ENCODE results near the gene OR1J2.
"Not testable (repeated sequence)": the region's sequence is repeated elsewhere in the genome, so short reads cannot be mapped to it uniquely, and the experiment has no call there.

OR1J2 gene

GRCh38 chr9:122510502-122510901 lies at the start of gene OR1J2:
Gene OR1J2 (plus strand): TSS chr9:122510802. CDS start chr9:122510802, 0 bp downstream.
- DNase-seq = no peak

- no peak for DNase-seq
Measured at GRCh38 chr9:122463828-122464632, 46.6 kb upstream of the OR1J2 start.

GRCh38 chr9:122464633-122465567 lies 45.7 kb upstream of the OR1J2 start:
- DNase-seq = peak; percentile 30

GRCh38 chr9:122466456-122466855 lies 44.1 kb upstream of the OR1J2 start:
- DNase-seq = no peak

GRCh38 chr9:122468735-122469134 lies 41.9 kb upstream of the OR1J2 start:
- DNase-seq = no peak

GRCh38 chr9:122474561-122474960 lies 36.0 kb upstream of the OR1J2 start:
- no peak for DNase-seq

- DNase-seq = no peak
Measured at GRCh38 chr9:122475717-122476116, 34.9 kb upstream of the OR1J2 start.

- DNase-seq = no peak
Measured at GRCh38 chr9:122477346-122477745, 33.3 kb upstream of the OR1J2 start.

- DNase-seq = no peak
Measured at GRCh38 chr9:122477826-122478225, 32.8 kb upstream of the OR1J2 start, which contains the start of gene OR1J1. Gene OR1J1 (minus strand): TSS chr9:122477926. CDS start chr9:122477926, 0 bp downstream.

- DNase-seq = no peak
Measured at GRCh38 chr9:122479062-122479461, 31.5 kb upstream of the OR1J2 start.

GRCh38 chr9:122498883-122499288 lies 11.7 kb upstream of the OR1J2 start:
- no peak for DNase-seq

- DNase-seq = no peak
Measured at GRCh38 chr9:122506964-122507363, 3.6 kb upstream of the OR1J2 start.

- no peak for DNase-seq
Measured at GRCh38 chr9:122518226-122518625, 7.6 kb downstream of the OR1J2 start.

GRCh38 chr9:122518841-122519240 lies 8.2 kb downstream of the OR1J2 start, which contains the start of gene OR1J4:
Gene OR1J4 (plus strand): TSS chr9:122519141. CDS start chr9:122519141, 0 bp downstream.
- no peak for DNase-seq

GRCh38 chr9:122519376-122519775 lies 8.8 kb downstream of the OR1J2 start:
- no peak for DNase-seq

- DNase-seq = no peak
Measured at GRCh38 chr9:122526602-122527001, 16.0 kb downstream of the OR1J2 start.

GRCh38 chr9:122527193-122527592 lies 16.6 kb downstream of the OR1J2 start, which contains the start of gene OR1N1:
Gene OR1N1 (minus strand): TSS chr9:122527293. CDS start chr9:122527293, 0 bp downstream.
- no peak for DNase-seq

GRCh38 chr9:122531157-122531556 lies 20.6 kb downstream of the OR1J2 start:
- not testable (repeated sequence) for DNase-seq

GRCh38 chr9:122536134-122536533 lies 25.5 kb downstream of the OR1J2 start:
- DNase-seq = no peak

GRCh38 chr9:122537066-122537465 lies 26.5 kb downstream of the OR1J2 start:
- not testable (repeated sequence) for DNase-seq

GRCh38 chr9:122538757-122539156 lies 28.2 kb downstream of the OR1J2 start:
- no peak for DNase-seq

- DNase-seq = no peak
Measured at GRCh38 chr9:122546196-122546595, 35.6 kb downstream of the OR1J2 start.

- no peak for DNase-seq
Measured at GRCh38 chr9:122551371-122551770, 40.8 kb downstream of the OR1J2 start.

All from NCI-H510A (cell line).